ENCODE data around the gene AKR7A2. TPM values are rescaled to one million over a fixed set of nuclear protein-coding genes. Genes with fewer than 3 reads are reported as not detected.
"Not testable (repeated sequence)": the region's sequence is repeated elsewhere in the genome, so short reads cannot be mapped to it uniquely, and the experiment has no call there.

Gene AKR7A2
- total and polyA plus RNA-seq, 7 donors: 55.8 to 110 (median 84.1) TPM

- WGBS, 2 donors: 71 to 97% methylated on average over 2 of the region's 2 CpGs
- DNase-seq: no peak
- Histone ChIP-seq H3K4me1 (no peaks in the 10 kb centered on the region), H3K27ac (no peak overlapping the region), H3K36me3 (peaks cover 0 to 9% (median 0%) of the 10 kb centered on the region in 4 donors), H3K9me3 (peaks cover 0 to 13% (median 5%) of the 10 kb centered on the region in 4 donors), H3K27me3 (no peaks in the 10 kb centered on the region), H3K4me3 (no peak overlapping the region)
- TF ChIP-seq CTCF (IDR thresholded peaks at IDR 0.05): no peak
- TF ChIP-seq POLR2A (IDR thresholded peaks at IDR 0.05): no peak
- no peak for TF ChIP-seq EP300 (IDR thresholded peaks at IDR 0.05)
- intact Hi-C loops (cut with DNase I): no loop called here
These were observed 17.3 kb downstream of the AKR7A2 start for GRCh38 chr1:19294638-19295037.

- intact Hi-C loops (cut with DNase I): no loop called here
- no peaks in the 10 kb centered on the region for H3K36me3 ChIP-seq
- H3K27me3 ChIP-seq: no peaks in the 10 kb centered on the region
- 16 to 62% methylated on average over 2 of the region's 2 CpGs for WGBS, 2 donors
- TF ChIP-seq POLR2AphosphoS5 (IDR thresholded peaks at IDR 0.05): no peak
- TF ChIP-seq EP300 (IDR thresholded peaks at IDR 0.05): no peak
- TF ChIP-seq CTCF (IDR thresholded peaks at IDR 0.05): no peak
- no peak for TF ChIP-seq POLR2A (IDR thresholded peaks at IDR 0.05)
- H3K9me3 ChIP-seq: peaks cover 0 to 2% (median 0%) of the 10 kb centered on the region in 4 donors
- no peak overlapping the region for H3K27ac ChIP-seq
- DNase-seq: no peak
- H3K4me1 ChIP-seq: peaks cover 0 to 10% (median 3%) of the 10 kb centered on the region in 4 donors
- H3K4me3 ChIP-seq: peak overlapping the region in 3 of 4 donors; percentile 39 to 50 (median 45)
These were observed 22.7 kb downstream of the AKR7A2 start for GRCh38 chr1:19289244-19289643.

GRCh38 chr1:19288324-19289241, 23.4 kb downstream of the AKR7A2 start, which contains the start of gene AKR7A3:
AKR7A3 (minus strand) TSS chr1:19288770; CDS start chr1:19288709, 61 bp downstream.
- peak within 1 kb of the TSS; percentile 2 to 50 (median 42) for H3K4me3 ChIP-seq
- H3K36me3 ChIP-seq; H3K9me3 ChIP-seq; intact Hi-C loops (cut with DNase I); H3K4me1 ChIP-seq; H3K27ac ChIP-seq; H3K27me3 ChIP-seq: not testable (repeated sequence)
- DNase-seq: peak; percentile 65
- WGBS, 2 donors: 4 to 18% methylated on average over 74 to 75 of the region's 82 CpGs

GRCh38 chr1:19287436-19288185, 24.3 kb downstream of the AKR7A2 start:
- intact Hi-C loops (cut with DNase I): no loop called here
- no peak overlapping the region for H3K27ac ChIP-seq
- H3K36me3 ChIP-seq: no peaks in the 10 kb centered on the region
- H3K4me1 ChIP-seq: peaks cover 0 to 10% (median 3%) of the 10 kb centered on the region in 4 donors
- 24 to 76% methylated on average over 13 of the region's 13 CpGs for WGBS, 2 donors
- no peak overlapping the region for H3K4me3 ChIP-seq
- DNase-seq: peak; percentile 50
- H3K27me3 ChIP-seq: no peaks in the 10 kb centered on the region
- no peak for TF ChIP-seq POLR2AphosphoS5 (IDR thresholded peaks at IDR 0.05)
- no peak for TF ChIP-seq CTCF (IDR thresholded peaks at IDR 0.05)
- TF ChIP-seq EP300 (IDR thresholded peaks at IDR 0.05): no peak
- no peak for TF ChIP-seq POLR2A (IDR thresholded peaks at IDR 0.05)
- no peaks in the 10 kb centered on the region for H3K9me3 ChIP-seq

GRCh38 chr1:19285807-19286206, 26.1 kb downstream of the AKR7A2 start:
- H3K27ac ChIP-seq; intact Hi-C loops (cut with DNase I): not testable (repeated sequence)

GRCh38 chr1:19285366-19285765, 26.6 kb downstream of the AKR7A2 start:
- 71 to 80% methylated on average over 3 of the region's 3 CpGs for WGBS, 2 donors
- H3K27ac ChIP-seq; H3K4me1 ChIP-seq; H3K36me3 ChIP-seq; H3K27me3 ChIP-seq; H3K9me3 ChIP-seq; H3K4me3 ChIP-seq; intact Hi-C loops (cut with DNase I): not testable (repeated sequence)
- DNase-seq: peak; percentile 8

More at GRCh38 chr1:19285807-19286206, 26.1 kb downstream of the AKR7A2 start:
- DNase-seq: peak; percentile 53
- not testable (repeated sequence) for H3K36me3 ChIP-seq, H3K4me3 ChIP-seq, H3K27me3 ChIP-seq, H3K4me1 ChIP-seq, H3K9me3 ChIP-seq
- WGBS, 2 donors: 49 to 70% methylated on average over 3 of the region's 3 CpGs
